ENCODE measurements around the gene ZXDC. TPM values are rescaled to one million over a fixed set of nuclear protein-coding genes. Genes with fewer than 3 reads are reported as not detected.

ZXDC gene
- total and polyA plus RNA-seq, 9 of the 15 experiments (the other 6 are each of a cell fraction or from before 2014, with no cell fraction given) = 0.59 to 13.4 (median 7.3) TPM

DNA sequence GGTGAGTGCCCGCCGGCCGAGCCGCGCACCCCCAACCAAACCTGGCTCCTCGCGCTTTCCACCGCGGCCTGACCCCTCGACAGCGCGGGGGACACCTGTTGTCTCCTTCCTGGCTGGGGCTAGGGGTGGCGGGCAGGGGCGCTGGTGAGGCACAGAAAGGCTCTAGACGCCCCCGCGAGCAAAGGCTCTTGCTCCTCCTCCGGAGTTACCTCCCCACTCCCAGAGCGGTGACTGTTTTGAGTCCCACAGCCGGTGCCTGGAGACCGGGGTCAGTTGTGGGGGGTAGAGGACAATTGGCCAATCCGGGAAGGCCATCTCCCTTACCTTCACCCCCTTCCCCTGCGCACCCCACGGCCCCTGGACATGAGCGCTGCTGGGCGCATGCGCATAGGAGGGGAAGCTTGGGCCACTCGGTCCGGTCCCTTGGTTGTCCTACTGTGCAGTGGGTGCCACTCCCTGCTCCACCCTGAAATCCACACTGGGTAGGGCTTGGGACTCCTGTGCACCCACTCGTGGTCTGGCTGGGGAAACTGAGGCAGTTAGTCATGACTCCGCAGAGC, 48.8 kb upstream of the ZXDC start:
- intact Hi-C loops (cut with micrococcal nuclease) (loop anchor here (10.0 kb wide), 2 partner anchors 140 to 220 kb away; no protein-coding TSS in a partner anchor), in situ Hi-C loops (cut with MboI) (no loop called here)
- Histone ChIP-seq H3K4me1 (replicated peaks in 1 of 2; ENCODE audit: control insufficient read depth in 2 of 2, insufficient read depth in 2 of 2, low read length in 2 of 2) (peaks cover 0 to 12% of the 10 kb centered on the region in 2 experiments; a peak in 2 of 5 replicates), H3K9me1 (ENCODE audit: control insufficient read depth, insufficient read depth, low read length) (no peaks in the 10 kb centered on the region), H3K27ac (ENCODE audit: extremely low read depth, low read depth, low read length) (no peak overlapping the region), H4K20me1 (replicated peaks; ENCODE audit: control insufficient read depth, insufficient read depth, low read length) (peaks cover 3% of the 10 kb centered on the region; the same call in 1 of the 2 replicates), H3K9me3 (replicated peaks; ENCODE audit: control insufficient read depth, insufficient read depth, low read depth, low read length) (no peaks in the 10 kb centered on the region), H3K4me2 (ENCODE audit: insufficient read depth, low read length) (peak overlapping the region; percentile 5; the same call in 1 of the 2 replicates), H3K9ac (ENCODE audit: insufficient read depth in 1 of 2, low read depth in 2 of 2, low read length in 2 of 2) (no peak overlapping the region), H2AFZ (ENCODE audit: low read depth, low read length) (peak overlapping the region; percentile 55; the same call in 1 of the 2 replicates), H3K4me3 (peak overlapping the region; percentile 11; the same call in 1 of the 2 replicates), H3K36me3 (ENCODE audit: control insufficient read depth, insufficient read depth, low read length) (no peaks in the 10 kb centered on the region), H3K79me2 (ENCODE audit: control insufficient read depth, insufficient read depth, low read length) (no peaks in the 10 kb centered on the region), H3K27me3 (ENCODE audit: control insufficient read depth in 2 of 2, insufficient read depth in 2 of 2, low read length in 2 of 2) (peaks cover 0 to 10% of the 10 kb centered on the region in 2 experiments; a peak in 2 of 5 replicates)
- TF ChIP-seq, protein P1, sequence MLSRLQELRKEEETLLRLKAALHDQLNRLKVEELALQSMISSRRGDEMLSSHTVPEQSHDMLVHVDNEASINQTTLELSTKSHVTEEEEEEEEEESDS (CRISPR knock-in tag; IDR thresholded peaks at IDR 0.05) = no peak
- peak; percentile 57 for TF ChIP-seq EGR1 (conservative IDR thresholded peaks at IDR 0.05)
- TF ChIP-seq REST (IDR thresholded peaks at IDR 0.05; ENCODE audit: borderline replicate concordance) = no peak
- TF ChIP-seq REST (CRISPR knock-in tag; IDR thresholded peaks at IDR 0.05; ENCODE audit: low read depth) = no peak
- peak; percentile 80 to 83 for TF ChIP-seq NRF1 (conservative IDR thresholded peaks at IDR 0.05 in 1 of 2, IDR thresholded peaks at IDR 0.05 in 1 of 2)
- TF ChIP-seq, protein P2, sequence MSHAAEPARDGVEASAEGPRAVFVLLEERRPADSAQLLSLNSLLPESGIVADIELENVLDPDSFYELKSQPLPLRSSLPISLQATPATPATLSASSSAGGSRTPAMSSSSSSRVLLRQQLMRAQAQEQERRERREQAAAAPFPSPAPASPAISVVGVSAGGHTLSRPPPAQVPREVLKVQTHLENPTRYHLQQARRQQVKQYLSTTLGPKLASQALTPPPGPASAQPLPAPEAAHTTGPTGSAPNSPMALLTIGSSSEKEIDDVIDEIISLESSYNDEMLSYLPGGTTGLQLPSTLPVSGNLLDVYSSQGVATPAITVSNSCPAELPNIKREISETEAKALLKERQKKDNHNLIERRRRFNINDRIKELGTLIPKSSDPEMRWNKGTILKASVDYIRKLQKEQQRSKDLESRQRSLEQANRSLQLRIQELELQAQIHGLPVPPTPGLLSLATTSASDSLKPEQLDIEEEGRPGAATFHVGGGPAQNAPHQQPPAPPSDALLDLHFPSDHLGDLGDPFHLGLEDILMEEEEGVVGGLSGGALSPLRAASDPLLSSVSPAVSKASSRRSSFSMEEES (CRISPR knock-in tag; IDR thresholded peaks at IDR 0.05) = no peak
- FAIRE-seq (no peak), ATAC-seq (peak; percentile 29), DNase-seq (ENCODE audit: extremely low read depth in 1 of 4, low spot score in 3 of 4) (peak in 3 of 4 experiments; percentile 30 to 32 (median 31))
- 16% methylated on average over 13 of the region's 31 CpGs for WGBS (ENCODE audit: insufficient coverage, low coverage, missing lambda C conversion rate)
- CTCF ChIA-PET (ENCODE audit: low intra/inter-chr PET ratio) = interaction anchor here (0.6 to 0.7 kb wide), 2 partner anchors 16 to 459 kb away, joined by 3 read pairs; no protein-coding TSS in a partner anchor
- POLR2A ChIA-PET = no interaction called here
- no TSS peak for BruUV-seq (replicated peaks)
